HG03025 (cell line): ENCODE results near the gene DPP10.

Source experiments
- ATAC-seq: cut with Tn5 transposase; IDR thresholded peaks from one replicate; pipeline ENCODE4 v1.9.1; 2021; ENCODE audit warnings: mild to moderate bottlenecking, moderate library complexity; ENCODE audit not compliant: unreplicated experiment, low FRiP score

The DPP10 gene

DNA sequence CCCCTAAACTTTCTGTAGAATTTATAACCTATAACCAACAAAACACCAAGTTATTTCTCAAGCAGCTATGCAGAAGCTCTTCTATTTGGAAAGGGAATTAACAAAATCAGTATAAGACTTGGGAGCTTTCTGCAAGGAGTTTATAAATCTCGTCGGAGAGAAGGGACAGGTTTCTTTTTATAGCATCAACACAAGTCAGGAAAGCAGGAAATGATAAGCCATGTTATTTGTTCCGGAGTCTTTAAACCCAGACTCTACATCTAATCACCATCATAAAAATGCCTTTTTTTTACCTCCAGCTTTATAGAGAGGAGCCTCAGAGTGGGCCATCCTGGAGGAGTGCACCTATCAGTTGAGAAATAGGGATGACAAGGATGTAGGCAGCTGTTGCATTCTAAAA is 137.1 kb downstream of the DPP10 start:
- ATAC-seq = no peak

DNA sequence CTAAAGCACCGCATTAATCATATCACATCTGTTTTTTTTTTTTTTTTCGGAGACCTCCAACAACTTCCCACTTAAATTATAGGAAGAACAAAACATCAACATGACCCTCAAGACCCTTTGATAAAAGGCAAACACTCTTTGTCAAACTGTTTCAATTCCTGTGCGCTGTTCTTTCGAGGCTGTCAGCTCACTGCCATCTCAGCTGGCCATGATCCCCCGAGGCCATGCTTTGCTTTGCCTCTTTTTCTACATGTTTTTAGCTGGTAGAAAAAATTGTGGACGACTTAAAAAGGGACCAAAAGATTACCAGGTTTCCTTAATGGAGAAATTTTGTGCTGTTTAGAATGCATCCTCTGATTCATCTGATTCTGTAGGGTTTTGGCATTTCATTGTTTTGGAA is 138.2 kb downstream of the DPP10 start:
- no peak for ATAC-seq

DNA sequence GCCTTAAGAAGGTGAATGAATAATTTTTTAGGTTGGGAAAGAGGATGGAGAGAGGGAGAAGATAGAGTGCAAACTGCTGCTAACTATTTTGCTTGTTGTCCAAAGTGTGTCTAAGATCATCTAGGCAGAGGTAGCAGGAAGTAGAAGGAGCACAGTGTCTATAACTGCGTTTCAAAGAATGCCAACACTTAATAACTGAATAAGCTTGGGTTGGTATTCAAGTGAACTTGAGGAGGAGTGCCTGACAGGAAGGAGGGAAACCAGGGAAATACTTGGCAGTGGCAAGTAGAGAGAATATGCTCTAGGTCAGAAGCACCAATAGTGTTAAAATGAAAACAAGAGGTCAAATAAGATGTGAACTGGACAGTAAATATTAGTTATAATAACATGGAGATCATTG is 155.9 kb downstream of the DPP10 start:
- ATAC-seq = no peak

- ATAC-seq = no peak
Observed at GRCh38 chr2:114609203-114609602, 166.8 kb downstream of the DPP10 start.

GRCh38 chr2:114609801-114610200 is 167.4 kb downstream of the DPP10 start:
- no peak for ATAC-seq

DNA sequence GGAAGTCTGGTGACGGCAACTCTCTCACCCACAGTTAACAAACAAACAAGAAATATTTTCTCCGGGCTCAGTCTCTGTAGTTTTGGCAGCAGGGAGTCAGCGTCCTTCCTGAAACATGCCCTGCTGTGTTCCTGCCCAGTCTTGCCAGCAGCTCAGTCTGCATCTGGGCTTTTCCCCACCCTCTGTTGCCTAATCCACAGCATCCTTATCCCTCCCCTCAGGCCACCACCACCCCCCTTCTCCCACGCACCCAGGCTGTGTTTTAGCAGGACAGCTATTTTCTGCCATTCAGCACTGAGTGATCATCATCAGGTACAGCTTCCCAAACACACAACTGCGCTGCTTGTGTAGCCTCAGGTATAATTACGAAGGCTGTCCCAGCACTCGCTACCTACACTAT is 168.2 kb downstream of the DPP10 start:
- ATAC-seq = no peak

DNA sequence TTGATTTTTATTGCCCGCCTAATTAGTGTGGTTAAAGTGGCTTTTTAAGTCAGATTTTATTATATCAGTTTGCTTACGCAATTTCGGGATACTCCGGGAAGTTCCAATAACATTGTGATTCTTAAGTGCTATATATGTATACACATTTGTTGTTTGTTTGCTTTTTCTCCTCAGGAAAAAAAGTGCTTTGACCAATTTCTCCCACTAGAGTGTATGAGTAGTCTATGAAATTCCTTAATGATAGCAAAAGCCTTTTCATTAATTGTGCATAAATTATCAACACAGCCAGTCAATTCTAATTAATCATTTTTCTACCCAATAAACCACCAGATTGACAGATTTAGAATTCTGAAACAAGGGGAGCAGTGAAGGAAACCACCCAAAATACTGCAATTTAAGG is 172.2 kb downstream of the DPP10 start:
- ATAC-seq = no peak

DNA sequence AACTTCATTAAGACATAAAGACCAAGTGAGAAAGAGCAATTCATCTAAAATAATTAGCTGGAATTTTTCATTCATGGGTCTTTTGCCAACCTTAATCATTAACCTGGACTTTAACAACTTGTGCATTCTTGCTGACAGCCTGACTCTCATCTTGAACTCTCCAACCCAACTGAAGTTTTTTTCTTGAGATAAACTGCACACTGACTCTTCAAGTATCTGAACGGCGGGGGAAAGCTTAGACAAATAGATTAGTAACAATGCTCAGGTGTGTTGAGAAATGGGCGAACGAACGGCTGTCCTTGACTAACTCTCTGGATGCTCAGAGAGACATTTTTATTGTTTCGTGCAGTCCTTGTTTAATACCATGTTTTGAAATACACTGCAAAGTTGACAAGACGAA is 186.0 kb downstream of the DPP10 start:
- ATAC-seq = no peak

DNA sequence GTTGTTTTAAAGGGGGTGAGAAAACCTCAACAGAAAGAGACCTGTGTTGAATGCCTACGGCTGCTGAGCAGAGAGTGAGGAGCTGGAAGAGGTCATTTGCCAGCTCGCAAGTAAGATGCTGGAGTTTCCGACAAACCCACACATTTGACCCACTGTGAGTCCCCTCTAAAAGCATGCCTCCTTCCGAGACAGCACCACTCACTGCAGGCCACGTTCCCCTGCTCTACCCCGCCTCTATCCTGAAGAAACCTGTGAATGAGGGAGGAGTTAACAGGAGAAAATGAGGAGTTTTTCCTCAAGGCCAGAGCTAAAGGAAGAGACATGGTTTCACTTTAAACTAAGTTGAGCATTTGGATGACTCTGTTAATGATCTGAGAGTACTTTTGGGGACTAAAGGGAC is 188.7 kb downstream of the DPP10 start:
- ATAC-seq = no peak

DNA sequence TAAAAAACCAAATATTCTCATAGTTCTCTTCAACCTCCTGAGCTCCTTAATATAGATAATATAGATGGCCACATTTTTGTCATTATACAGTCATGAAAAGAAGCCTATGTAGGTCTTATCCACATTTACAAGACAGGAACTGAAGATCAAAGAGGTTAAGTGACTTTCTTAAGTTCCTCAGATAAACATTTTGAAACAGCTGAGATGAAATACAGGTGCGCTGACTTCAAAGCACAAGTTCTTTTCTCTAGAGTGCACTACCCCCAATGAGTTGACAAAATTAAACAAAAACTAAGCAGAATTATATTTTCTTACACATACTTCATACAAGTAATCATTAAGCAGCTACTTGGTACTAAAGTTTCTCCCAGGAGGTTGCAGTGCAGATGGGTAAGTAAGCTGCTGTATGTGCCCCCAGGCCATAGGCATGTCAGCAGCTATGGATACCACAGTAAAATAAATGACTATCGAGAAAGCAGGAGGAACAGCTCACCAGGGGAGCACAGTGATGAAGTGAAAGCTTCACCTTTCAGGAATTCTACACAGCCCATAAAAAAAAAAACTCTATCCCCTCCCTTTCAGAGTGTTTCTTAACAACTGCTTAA is 199.8 kb downstream of the DPP10 start:
- ATAC-seq = no peak

DNA sequence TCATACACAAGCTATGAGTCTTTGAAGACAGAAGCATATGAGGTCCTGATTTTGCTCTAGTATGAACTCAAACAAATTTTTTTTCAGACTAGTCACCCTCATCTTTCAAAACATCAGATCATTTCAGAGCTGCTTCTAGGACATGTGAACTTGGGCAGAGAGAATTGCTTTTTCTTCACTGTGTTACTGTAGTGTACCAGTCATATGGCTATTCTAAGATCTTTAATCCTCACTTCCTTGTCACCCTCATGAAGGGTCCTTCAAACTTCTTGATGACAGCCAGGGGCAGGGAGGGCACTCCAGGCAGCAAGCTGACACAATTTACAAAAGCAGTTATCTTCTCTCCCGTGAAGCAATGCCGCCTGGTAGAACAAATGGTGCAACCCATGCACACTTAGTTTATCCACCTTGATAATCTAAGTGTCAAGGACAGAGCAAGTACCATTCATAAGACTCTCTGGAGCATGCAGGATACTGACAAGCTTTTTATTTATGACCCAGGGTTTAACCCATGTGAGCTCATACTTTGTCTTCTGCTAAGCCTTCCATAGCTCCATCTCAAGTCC is 200.6 kb downstream of the DPP10 start:
- ATAC-seq = no peak

DNA sequence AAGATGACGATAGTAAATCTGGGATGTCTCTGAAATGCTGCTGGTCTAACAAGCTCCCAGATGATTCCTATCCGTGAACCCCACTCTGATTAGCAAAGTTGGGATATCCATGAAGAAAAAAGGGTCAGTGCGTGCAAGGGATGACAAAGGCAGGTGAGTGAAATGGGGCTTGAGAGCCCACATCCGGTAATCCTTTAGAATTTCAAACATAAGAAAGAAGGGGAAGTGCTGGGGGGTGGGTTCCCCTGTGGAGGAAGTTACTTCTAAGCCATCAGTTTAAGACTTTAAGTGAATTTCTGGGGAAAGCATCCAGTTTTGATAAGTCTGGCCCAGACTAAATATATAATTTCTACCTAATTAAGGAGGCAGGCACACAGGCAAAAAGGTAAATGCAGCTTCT is 209.5 kb downstream of the DPP10 start:
- no peak for ATAC-seq

- ATAC-seq = no peak
Observed at GRCh38 chr2:114659880-114660279, 217.4 kb downstream of the DPP10 start.

- no peak for ATAC-seq
Observed at GRCh38 chr2:114661971-114662939, 219.8 kb downstream of the DPP10 start.

DNA sequence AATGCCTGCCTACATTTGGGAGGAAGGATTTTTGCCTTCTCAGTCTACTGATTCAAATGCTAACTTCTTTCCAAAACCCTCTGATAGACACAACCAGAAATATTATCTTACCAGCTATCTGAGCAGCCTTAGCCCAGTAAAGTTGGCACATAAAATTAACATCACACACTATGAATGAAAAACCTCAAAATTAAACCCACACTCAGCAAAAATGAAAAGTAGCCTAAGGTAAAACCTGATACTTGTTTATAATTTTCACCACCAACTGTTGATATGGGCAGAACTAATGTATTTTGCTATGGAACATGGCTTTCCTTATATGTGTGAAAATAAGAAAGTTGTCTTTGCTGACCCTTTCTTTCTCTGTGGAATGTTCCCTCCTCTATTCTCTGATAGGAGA is 226.0 kb downstream of the DPP10 start:
- ATAC-seq = no peak

- no peak for ATAC-seq
Observed at GRCh38 chr2:114683251-114683650, 240.8 kb downstream of the DPP10 start.

DNA sequence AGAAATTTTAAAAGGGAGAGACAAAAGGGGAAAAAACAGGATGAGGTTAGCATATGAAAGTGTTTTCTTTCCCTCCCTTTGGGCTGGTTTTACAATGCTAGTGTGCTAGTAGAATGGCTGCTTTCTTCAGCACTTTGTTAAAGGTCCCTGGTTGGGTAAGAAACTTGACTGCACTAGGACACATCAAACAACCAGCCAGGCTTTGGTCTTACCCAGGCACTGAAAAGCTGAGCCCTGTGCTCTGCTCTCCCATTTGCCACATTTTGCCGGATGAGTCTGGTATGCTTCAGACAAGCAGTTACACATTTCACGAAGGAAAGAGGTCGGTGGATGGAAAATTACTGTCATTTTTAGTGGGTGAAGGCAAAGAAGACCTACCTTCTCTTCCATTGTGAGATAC is 242.0 kb downstream of the DPP10 start:
- ATAC-seq = no peak

GRCh38 chr2:114685102-114685501 is 242.7 kb downstream of the DPP10 start:
- ATAC-seq = no peak

- ATAC-seq = no peak
Observed at GRCh38 chr2:114688241-114688640, 245.8 kb downstream of the DPP10 start.

DNA sequence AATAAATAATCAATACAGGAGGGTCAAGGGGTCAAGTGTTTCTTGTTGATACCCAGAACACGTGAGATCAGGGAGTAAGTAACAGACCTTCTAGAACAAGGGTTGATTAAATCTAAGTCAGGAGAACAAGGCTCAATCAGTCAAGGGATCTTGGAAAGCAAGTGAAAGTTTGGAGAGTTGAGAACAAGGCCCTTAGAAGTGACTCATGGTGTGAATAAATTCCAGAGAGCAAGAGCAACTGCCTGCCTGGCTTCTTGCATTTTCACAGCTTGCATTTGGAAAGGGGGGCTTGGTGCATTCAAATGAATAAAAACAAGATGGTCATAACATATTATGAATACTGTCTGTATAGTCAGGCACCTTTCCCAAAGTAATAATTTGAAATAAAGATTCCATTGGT is 256.1 kb downstream of the DPP10 start:
- no peak for ATAC-seq

- ATAC-seq = no peak
Observed at GRCh38 chr2:114699423-114699944, 257.0 kb downstream of the DPP10 start.
